Liver (tissue), 9 donors: ENCODE measurements around the gene GREB1. TPM values are rescaled to one million over a fixed set of nuclear protein-coding genes. Genes with fewer than 3 reads are reported as not detected.

ENCODE experiments used
- DNase-seq: peaks from one replicate; pipeline ENCODE4 v3.0.0-alpha.2; 2017; ENCODE audit warnings: low spot score
- H3K27ac ChIP-seq, 2 donors: one replicate each; pipeline ENCODE4 v1.7.0; 2013; ENCODE audit warnings: inconsistent platforms in 2 of 2, low read length in 2 of 2, control low read depth in 1 of 2, low read depth in 1 of 2, mild to moderate bottlenecking in 1 of 2
- H3K27me3 ChIP-seq, 4 donors: one replicate each; pipeline versions ENCODE4 v1.6.1 to v1.7.0; 2013; ENCODE audit warnings: low read length in 3 of 4, inconsistent platforms in 1 of 4, mild to moderate bottlenecking in 1 of 4, moderate library complexity in 1 of 4; ENCODE audit not compliant: control insufficient read depth in 4 of 4, insufficient read depth in 4 of 4
- H3K36me3 ChIP-seq, 4 donors: one replicate each; pipeline versions ENCODE4 v1.6.1 to v1.7.0; 2013; ENCODE audit warnings: low read length in 3 of 4, mild to moderate bottlenecking in 3 of 4, low read depth in 1 of 4, moderate library complexity in 1 of 4; ENCODE audit not compliant: control insufficient read depth in 4 of 4, insufficient read depth in 3 of 4
- H3K4me1 ChIP-seq, 4 donors: one replicate each; pipeline versions ENCODE4 v1.6.1 to v1.7.0; 2013; ENCODE audit warnings: low read length in 3 of 4, mild to moderate bottlenecking in 3 of 4, moderate library complexity in 1 of 4; ENCODE audit not compliant: control insufficient read depth in 4 of 4, insufficient read depth in 4 of 4
- H3K4me3 ChIP-seq, 3 donors: one replicate each; pipeline versions ENCODE4 v1.6.1 to v1.7.0; 2013; ENCODE audit warnings: low read length in 3 of 3, control low read depth in 1 of 3, low read depth in 1 of 3, mild to moderate bottlenecking in 1 of 3
- H3K9ac ChIP-seq, 2 donors: one replicate each; pipeline ENCODE4 v1.7.0; 2013; ENCODE audit warnings: low read length in 2 of 2, mild to moderate bottlenecking in 2 of 2, moderate library complexity in 2 of 2, control low read depth in 1 of 2, low read depth in 1 of 2
- H3K9me3 ChIP-seq, 4 donors: one replicate each; pipeline versions ENCODE4 v1.6.1 to v1.7.0; 2013; ENCODE audit warnings: low read length in 3 of 4; ENCODE audit not compliant: control insufficient read depth in 4 of 4
- ATF3 ChIP-seq: IDR thresholded peaks from 2 replicates; pipeline ENCODE4 v1.6.1; 2016; ENCODE audit warnings: antibody characterized with exemption
- CTCF ChIP-seq: fragments of 150-350 bp; IDR thresholded peaks from 2 replicates; pipeline ENCODE4 v1.5.1; 2017; ENCODE audit warnings: improper control_type of control experiment, low read depth, low read length; ENCODE audit not compliant: missing input control
- EGR1 ChIP-seq, 2 donors: IDR thresholded peaks; 2 replicates each; pipeline ENCODE4 v1.6.1; 2016 to 2018; ENCODE audit warnings: antibody characterized with exemption in 2 of 2, low read depth in 2 of 2
- FOXA1 ChIP-seq: IDR thresholded peaks from 2 replicates; pipeline ENCODE4 v1.6.1; 2016; ENCODE audit warnings: antibody characterized with exemption
- FOXA2 ChIP-seq: IDR thresholded peaks from 2 replicates; pipeline ENCODE4 v1.6.1; 2016; ENCODE audit warnings: antibody characterized with exemption
- GABPA ChIP-seq, 2 donors: IDR thresholded peaks in 1 of 2; conservative IDR thresholded peaks in 1 of 2; 2 replicates each; pipeline ENCODE4 v1.6.1; 2016; ENCODE audit warnings: antibody characterized with exemption in 2 of 2, mild to moderate bottlenecking in 1 of 2, moderate library complexity in 1 of 2
- HNF4A ChIP-seq, 2 donors: conservative IDR thresholded peaks; 2 replicates each; pipeline ENCODE4 v1.6.1; 2016; ENCODE audit warnings: antibody characterized with exemption in 2 of 2, mild to moderate bottlenecking in 2 of 2
- HNF4G ChIP-seq: IDR thresholded peaks from 2 replicates; pipeline ENCODE4 v1.6.1; 2016; ENCODE audit warnings: antibody characterized with exemption
- JUND ChIP-seq, 2 donors: IDR thresholded peaks; 2 replicates each; pipeline ENCODE4 v1.6.1; 2016; ENCODE audit warnings: antibody characterized with exemption in 2 of 2
- MAX ChIP-seq: IDR thresholded peaks from 2 replicates; pipeline ENCODE4 v1.6.1; 2016; ENCODE audit warnings: antibody characterized with exemption
- NR2F2 ChIP-seq: IDR thresholded peaks from 2 replicates; pipeline ENCODE4 v1.6.1; 2016; ENCODE audit warnings: antibody characterized with exemption
- RAD21 ChIP-seq, 2 donors: IDR thresholded peaks; 2 replicates each; pipeline ENCODE4 v1.6.1; 2016; ENCODE audit warnings: antibody characterized with exemption in 2 of 2, mild to moderate bottlenecking in 2 of 2
- REST ChIP-seq: IDR thresholded peaks from 2 replicates; pipeline ENCODE4 v1.6.1; 2016; ENCODE audit warnings: antibody characterized with exemption, mild to moderate bottlenecking
- RXRA ChIP-seq, 2 donors: IDR thresholded peaks; 2 replicates each; pipeline ENCODE4 v1.6.1; 2017 to 2018; ENCODE audit warnings: antibody characterized with exemption in 2 of 2, mild to moderate bottlenecking in 1 of 2
- SP1 ChIP-seq: IDR thresholded peaks from 2 replicates; pipeline ENCODE4 v1.6.1; 2018; ENCODE audit warnings: antibody characterized with exemption, mild to moderate bottlenecking
- TAF1 ChIP-seq: conservative IDR thresholded peaks from 2 replicates; pipeline ENCODE4 v1.6.1; 2016; ENCODE audit warnings: antibody characterized with exemption, mild to moderate bottlenecking
- YY1 ChIP-seq: IDR thresholded peaks from 2 replicates; pipeline ENCODE4 v1.6.1; 2016; ENCODE audit warnings: antibody characterized with exemption, mild to moderate bottlenecking
- ZBTB33 ChIP-seq: IDR thresholded peaks from 2 replicates; pipeline ENCODE4 v1.6.1; 2016; ENCODE audit warnings: antibody characterized with exemption
- WGBS: extraction: QIAGEN DNeasy Blood & Tissue Kit; methylation state at CpG from one replicate; pipeline ENCODE4 v1.1.7; 2013; 5-methylcytosine and 5-hydroxymethylcytosine counted together
- polyA plus RNA-seq, 2 donors: library from polyadenylated mRNA; stranded (reverse) in 1 of 2; unstranded in 1 of 2; fragments of 200-250 nt in 1 of 2; fragments of >200 nt in 1 of 2; fragmentation: Nextera tagmentation in 1 of 2; extraction: Ambion mirVana in 1 of 2; gene quantifications; one replicate each; pipeline versions ENCODE4 v1.2.1 to v1.2.3, GENCODE V29; 2013 to 2015
- total RNA-seq, 2 donors: library from RNA; depleted of rRNA; stranded (reverse); fragments of >200 nt; gene quantifications; one replicate each; pipeline ENCODE4 v1.2.3, GENCODE V29; 2014
- donor health status: healthy.
- donor health status: healthy.
- donor health status: healthy.
- donor health status: healthy.
- donor health status: healthy.

GREB1 gene
- total and polyA plus RNA-seq, 4 donors = 1.0 to 6.3 (median 3.6) TPM

- 66% methylated on average over 3 of the region's 3 CpGs for WGBS
- TF ChIP-seq ATF3 = no peak
- TF ChIP-seq ZBTB33 = no peak
- no peak for TF ChIP-seq NR2F2
- TF ChIP-seq MAX = no peak
- TF ChIP-seq TAF1 = no peak
- no peak for TF ChIP-seq HNF4G
- TF ChIP-seq FOXA1 = no peak
- no peak for TF ChIP-seq JUND (IDR thresholded peaks at IDR 0.05)
- no peak for TF ChIP-seq GABPA (IDR thresholded peaks at IDR 0.05 in 1 of 2, conservative IDR thresholded peaks at IDR 0.05 in 1 of 2)
- no peak for TF ChIP-seq FOXA2
- TF ChIP-seq EGR1 (IDR thresholded peaks at IDR 0.05; ENCODE audit: low read depth in 2 of 2) = no peak
- no peak for TF ChIP-seq RXRA (IDR thresholded peaks at IDR 0.05)
- no peak for TF ChIP-seq SP1
- TF ChIP-seq RAD21 (IDR thresholded peaks at IDR 0.05) = no peak
- TF ChIP-seq HNF4A (conservative IDR thresholded peaks at IDR 0.05) = no peak
- no peak for TF ChIP-seq REST
These were observed 42.4 kb upstream of the GREB1 start for GRCh38 chr2:11491348-11491933.

GRCh38 chr2:11492244-11492643, 41.6 kb upstream of the GREB1 start:
- no peak for DNase-seq
- H3K9me3 ChIP-seq = no peaks in the 10 kb centered on the region
- no peaks in the 10 kb centered on the region for H3K27me3 ChIP-seq
- H3K36me3 ChIP-seq = no peaks in the 10 kb centered on the region
- H3K27ac ChIP-seq = no peak overlapping the region
- peaks cover 0 to 7% (median 3%) of the 10 kb centered on the region in 4 donors for H3K4me1 ChIP-seq
- no peak overlapping the region for H3K4me3 ChIP-seq
- 93% methylated on average over 3 of the region's 3 CpGs for WGBS
- H3K9ac ChIP-seq = no peak overlapping the region
- TF ChIP-seq FOXA1 = no peak
- TF ChIP-seq NR2F2 = no peak
- TF ChIP-seq HNF4A (conservative IDR thresholded peaks at IDR 0.05) = no peak
- TF ChIP-seq EGR1 (IDR thresholded peaks at IDR 0.05; ENCODE audit: low read depth in 2 of 2) = no peak
- TF ChIP-seq JUND (IDR thresholded peaks at IDR 0.05) = no peak
- TF ChIP-seq RAD21 (IDR thresholded peaks at IDR 0.05) = no peak
- no peak for TF ChIP-seq YY1
- no peak for TF ChIP-seq CTCF
- no peak for TF ChIP-seq ATF3
- no peak for TF ChIP-seq SP1
- no peak for TF ChIP-seq FOXA2
- no peak for TF ChIP-seq HNF4G
- TF ChIP-seq TAF1 = no peak
- TF ChIP-seq MAX = no peak
- TF ChIP-seq RXRA (IDR thresholded peaks at IDR 0.05) = no peak
- no peak for TF ChIP-seq ZBTB33
- TF ChIP-seq GABPA (IDR thresholded peaks at IDR 0.05 in 1 of 2, conservative IDR thresholded peaks at IDR 0.05 in 1 of 2) = no peak

More at GRCh38 chr2:11491348-11491933, 42.4 kb upstream of the GREB1 start:
- no peak for DNase-seq
- no peak overlapping the region for H3K4me3 ChIP-seq
- no peaks in the 10 kb centered on the region for H3K27me3 ChIP-seq
- no peaks in the 10 kb centered on the region for H3K9me3 ChIP-seq
- H3K4me1 ChIP-seq = no peaks in the 10 kb centered on the region
- no peak overlapping the region for H3K27ac ChIP-seq
- H3K9ac ChIP-seq = no peak overlapping the region
- H3K36me3 ChIP-seq = no peaks in the 10 kb centered on the region
